ENCODE results near the gene CLIC4.
"Not testable (repeated sequence)": the region's sequence is repeated elsewhere in the genome, so short reads cannot be mapped to it uniquely, and the experiment has no call there.

The CLIC4 gene

DNA sequence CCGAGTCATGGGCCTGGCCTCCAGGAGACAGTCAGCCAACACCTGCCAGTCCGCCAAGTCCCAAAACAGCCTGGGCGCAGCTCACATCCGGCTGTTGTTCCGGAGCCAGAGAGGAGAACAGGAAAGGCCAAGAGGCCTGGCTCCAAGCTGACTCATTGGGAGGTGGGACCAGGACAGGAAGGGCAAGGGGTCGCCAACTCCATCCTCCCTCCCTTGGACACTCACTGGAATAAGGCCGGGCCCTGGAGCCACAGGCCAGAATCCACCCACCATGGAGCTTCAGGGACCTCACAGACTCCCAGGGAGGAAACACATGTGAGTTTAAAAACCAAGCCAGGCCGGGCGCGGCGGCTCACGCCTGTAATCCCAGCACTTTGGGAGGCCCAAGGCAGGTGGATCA lies 25.1 kb upstream of the CLIC4 start:
- DNase-seq: no peak

DNA sequence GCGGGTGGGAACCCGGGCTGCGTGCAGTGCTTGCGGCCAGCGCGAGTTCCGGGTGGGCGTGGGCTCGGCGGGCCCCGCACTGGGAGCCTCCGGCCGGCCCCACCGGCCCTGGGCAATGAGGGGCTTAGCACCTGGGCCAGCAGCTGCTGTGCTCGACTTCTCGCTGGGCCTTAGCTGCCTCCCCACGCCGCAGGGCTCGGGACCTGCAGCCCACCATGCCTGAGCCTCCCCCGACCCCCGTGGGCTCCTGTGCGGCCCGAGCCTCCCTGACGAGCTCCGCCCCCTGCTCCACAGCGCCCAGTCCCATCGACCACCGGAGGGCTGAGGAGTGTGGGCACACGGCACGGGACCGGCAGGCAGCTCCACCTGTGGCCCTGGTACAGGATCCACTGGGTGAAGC lies 23.7 kb upstream of the CLIC4 start:
- no peak for DNase-seq

DNA sequence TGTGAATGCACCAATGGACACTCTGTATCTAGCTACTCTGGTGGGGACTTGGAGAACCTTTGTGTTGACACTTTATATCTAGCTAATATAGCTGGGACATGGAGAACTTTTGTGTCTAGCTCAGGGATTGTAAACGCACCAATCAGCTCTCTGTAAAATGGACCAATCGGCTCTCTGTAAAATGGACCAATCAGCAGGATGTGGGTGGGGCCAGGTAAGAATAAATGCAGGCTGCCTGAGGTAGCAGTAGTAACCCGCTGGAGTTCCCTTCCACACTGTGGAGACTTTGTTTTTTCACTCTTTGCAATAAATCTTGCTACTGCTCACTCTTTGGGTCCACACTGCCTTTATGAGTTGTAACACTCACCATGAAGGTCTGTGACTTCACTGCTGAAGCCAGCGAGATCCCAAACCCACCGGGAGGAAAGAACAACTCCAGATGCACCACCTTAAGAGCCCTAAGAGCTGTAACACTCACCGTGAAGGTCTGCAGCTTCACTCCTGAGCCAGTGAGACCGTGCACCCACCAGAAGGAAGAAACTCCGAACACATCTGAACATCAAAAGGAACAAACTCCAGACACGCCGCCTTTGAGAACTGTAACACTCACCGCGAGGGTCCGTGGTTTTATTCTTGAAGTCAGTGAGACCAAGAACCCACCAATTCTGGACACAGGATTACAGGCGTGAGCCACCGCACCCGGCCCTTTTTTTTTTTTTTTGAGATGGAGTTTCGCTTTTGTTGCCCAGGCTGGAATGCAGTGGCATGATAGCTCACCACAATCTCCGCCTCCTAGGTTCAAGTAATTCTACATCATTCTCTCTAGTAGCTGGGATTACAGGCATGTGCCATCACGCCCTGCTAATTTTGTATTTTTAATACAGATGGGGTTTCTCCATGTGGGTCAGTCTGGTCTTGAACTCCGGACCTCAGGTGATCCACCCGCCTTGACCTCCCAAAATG lies 22.9 kb upstream of the CLIC4 start:
- not testable (repeated sequence) for DNase-seq

DNA sequence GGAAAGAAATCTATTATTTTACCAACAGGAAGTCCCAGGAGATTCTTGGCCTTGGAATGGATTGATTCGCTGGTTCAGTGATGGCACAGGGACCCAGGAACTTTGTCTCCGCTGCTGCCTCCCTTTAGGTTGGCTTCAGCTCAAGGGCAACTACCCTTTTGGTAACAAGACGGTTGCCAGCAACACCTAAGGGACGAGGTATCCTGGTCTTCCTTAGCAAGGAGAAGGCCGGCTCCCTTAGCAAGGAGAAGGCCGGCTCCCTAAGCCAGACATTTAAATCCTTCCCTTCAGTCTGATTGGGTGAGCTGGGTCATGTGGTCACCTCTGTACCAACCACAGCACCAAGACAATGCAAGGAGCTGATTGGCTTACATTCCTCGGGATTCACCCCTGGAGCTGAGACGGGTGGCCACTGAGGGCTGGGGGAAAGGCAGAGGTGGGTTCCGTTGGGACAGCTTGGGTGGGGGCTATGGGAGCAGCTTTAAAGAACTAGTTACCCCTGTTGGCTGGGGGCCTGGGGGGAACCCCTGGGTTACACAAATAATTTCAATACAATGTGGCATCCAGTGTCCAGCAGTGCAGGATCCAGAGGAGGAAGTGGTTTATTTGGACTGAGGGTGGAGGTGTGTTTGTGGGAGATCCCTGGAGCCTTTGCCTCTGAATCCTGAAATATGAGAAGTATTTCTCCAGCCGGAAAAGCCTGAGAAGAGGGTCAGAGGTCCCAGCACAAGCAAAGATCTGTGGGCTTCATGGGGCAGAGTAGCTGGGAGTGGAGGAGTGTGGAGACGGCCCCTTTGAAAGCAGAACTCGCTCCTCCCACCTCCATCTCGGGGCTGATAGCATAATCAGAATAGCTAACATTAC lies 20.7 kb upstream of the CLIC4 start:
- no peak for DNase-seq

DNA sequence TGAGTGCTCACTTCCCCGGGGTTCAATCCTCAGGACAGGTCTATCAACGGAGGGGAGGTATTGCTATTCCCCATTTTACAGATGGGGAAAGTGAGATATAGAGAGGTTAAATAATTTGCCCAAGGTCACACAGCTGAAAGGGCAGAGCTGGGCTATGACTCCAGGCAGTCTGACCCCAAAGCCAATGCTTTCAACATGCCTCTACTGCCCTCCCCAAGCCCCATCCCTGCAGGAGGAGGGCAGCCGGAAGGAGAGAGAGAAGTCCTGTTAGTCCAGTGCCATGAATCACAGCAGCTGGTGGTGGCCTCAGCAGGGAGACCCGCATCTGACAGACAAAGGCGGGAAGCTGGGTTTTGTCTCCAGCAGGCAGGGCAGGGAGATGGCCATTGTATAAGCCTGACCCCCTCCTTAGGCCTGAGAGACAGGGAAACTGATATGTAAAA lies 20.0 kb upstream of the CLIC4 start:
- no peak for DNase-seq

DNA sequence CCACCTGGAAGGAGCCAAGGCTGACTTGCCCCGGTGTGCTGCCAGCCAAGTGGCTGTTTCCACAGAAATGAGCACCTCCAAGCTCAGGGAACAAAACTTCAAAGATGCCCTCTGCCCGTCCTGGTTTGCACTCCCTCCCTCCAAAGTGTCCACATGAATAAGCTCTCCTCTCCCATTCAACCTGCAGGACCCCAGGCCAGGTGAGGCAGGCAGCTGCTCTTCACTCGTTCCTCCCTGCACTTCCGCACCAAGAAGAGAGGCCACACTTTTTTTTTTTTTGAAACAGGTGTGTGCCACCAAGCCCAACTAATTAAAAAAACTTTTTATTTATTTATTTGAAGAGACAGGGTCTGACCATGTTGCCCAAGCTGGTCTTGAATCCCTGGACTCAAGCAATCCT lies 18.5 kb upstream of the CLIC4 start:
- no peak for DNase-seq

DNA sequence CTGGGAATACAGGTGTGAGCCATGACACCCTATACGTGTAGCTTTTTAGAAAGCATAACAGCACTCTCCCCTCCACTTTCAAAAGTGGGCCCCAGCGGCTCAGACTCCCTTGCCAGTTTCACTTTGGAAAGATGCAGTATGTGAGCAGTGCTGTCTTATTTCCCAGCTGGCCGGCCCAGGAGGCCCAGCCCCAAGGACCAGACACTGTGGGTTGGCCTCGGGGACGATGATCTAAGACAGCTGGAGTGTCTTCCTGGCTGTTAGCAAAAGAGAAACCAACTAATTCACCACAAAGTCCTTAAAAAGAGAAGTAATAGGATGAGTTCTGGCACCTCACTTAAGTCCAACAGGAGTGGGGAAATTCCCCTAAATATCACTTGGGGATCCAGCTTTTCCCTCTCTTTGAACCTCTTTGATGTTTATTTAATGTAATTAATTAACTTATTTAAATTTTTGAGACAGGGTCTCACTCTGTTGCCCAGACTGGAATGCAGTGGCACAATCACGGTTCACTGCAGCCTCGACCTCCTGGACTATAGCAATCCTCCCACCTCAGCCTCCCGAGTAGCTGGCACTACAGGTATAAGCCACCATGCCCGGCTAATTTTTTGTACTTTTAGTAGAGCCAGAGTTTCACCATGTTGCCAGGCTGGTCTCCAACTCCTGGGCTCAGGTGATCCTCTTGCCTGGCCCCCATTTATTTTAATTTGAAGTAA lies 17.6 kb upstream of the CLIC4 start:
- peak; percentile 56 for DNase-seq

DNA sequence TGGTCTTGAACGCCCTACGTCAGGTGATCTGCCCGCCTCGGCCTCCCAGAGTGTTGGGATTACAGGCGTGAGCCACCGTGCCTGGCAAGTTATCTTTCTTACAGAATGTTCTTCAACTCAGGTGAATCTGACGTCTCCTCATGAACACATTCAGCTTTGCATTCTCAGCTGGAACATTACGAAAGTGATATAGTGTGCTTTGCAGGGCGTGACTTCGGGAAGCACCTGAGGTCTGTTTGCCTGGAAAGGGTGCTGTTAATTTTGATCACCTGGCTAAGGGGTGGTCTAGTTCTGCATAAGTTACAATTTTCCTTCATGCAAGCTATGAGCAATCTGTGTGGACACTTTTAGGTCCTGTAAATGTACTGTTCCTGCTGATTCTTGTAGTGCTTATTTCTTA lies 16.3 kb upstream of the CLIC4 start:
- no peak for DNase-seq

DNA sequence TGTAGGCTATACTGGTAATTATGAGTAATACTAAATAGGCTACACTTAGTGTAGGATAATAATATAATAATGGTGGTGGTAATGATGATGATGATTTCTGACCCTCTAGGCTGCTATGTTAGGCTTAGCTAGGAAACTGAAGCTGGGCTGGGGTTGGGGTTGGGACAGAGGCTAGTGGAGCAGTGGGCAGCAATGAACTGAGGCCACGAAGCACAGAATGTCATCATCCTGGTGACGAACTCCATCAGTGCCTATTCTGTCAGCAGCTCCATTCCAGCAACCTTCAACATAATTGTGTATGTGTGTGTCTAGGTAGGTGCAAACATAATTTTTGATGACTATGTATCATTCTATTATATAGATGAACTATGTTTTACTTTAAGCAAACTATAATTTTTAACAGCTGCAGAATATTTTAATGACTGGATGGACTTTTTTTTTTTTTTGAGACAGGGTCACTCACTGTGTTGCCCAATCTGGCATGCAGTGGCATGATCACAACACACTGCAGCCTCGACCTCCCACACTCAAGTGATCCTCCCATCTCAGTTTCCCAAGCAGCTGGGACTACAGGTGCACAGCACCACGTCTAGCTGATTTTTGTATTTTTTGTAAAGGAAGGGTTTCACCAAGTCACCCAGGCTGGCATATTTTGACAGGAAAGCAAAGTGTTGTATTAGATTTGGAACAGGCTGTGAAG lies 12.9 kb upstream of the CLIC4 start:
- DNase-seq: no peak

DNA sequence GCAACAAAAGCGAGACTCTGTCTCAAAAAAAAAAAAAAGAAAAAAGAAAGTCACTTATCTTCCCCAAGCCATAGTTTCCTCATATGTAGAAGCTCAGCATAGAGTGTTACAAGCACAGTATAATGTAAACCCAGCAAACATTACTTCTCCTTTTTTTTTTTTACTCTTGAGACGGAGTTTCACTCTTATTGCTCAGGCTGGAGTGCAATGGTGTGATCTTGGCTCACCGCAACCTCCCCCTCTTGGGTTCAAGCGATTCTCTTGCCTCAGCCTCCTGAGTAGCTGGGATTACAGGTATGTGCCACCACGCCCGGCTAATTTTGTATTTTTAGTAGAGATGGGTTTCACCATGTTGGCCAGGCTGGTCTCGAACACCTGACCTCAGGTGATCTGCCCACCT lies 11.9 kb upstream of the CLIC4 start:
- peak; percentile 79 for DNase-seq

DNA sequence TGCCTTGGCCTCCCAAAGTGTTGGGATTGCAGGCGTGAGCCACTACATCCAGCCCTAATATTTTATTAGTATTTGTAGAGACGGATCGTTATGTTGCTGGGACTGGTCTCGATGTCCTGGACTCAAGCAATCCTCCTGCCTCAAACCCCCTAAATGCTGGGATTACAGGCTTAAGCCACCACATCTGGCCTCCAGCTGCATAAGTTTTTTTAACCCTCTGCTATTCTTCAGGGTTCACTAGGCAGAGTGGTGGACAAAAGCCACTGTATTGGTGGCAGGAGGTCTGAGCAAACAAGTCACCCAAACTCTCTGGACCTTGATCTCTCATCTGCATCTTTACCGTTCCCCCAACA lies 10.1 kb upstream of the CLIC4 start:
- DNase-seq: no peak

DNA sequence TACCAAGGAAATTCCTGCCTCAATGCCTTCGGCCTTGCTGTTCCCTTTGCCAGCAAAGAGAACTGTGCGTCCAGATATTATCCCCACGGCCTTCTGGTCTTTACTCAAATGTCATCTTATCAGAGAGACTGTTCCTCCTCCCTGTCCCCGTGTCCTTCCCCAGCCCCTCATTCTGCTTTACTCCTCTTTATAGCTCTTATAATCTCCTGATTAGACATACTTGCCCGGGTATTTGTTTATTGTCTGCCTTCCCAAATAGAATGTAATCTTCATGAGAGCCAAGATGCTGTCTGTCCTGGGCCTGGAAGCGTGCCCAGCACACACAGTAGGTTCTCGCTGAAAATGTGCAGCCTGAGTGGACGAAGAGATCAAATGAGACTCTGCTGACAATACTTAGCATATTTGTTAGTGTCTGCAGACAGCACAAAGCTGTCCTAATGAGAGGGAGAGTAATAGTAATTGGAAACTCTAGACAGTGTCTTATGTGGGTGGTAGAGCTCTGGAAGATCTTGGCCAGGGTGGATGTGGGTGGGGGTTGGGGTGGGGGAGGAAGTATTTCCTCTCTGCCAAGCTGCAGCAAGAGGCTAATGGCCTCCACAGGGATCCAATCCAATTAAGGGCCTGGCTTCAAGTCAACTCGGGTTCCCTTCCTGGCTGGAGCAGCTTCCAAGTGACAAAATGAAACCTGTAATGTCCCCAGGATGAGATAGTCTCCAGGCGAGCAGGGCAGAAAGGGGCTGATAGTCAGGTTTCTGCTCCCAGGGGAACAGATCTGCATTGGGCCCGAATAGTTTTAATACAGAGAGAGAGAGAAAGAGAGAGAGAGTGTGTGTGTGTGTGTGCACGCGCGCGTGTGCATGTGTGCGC lies 9.5 kb upstream of the CLIC4 start:
- no peak for DNase-seq

DNA sequence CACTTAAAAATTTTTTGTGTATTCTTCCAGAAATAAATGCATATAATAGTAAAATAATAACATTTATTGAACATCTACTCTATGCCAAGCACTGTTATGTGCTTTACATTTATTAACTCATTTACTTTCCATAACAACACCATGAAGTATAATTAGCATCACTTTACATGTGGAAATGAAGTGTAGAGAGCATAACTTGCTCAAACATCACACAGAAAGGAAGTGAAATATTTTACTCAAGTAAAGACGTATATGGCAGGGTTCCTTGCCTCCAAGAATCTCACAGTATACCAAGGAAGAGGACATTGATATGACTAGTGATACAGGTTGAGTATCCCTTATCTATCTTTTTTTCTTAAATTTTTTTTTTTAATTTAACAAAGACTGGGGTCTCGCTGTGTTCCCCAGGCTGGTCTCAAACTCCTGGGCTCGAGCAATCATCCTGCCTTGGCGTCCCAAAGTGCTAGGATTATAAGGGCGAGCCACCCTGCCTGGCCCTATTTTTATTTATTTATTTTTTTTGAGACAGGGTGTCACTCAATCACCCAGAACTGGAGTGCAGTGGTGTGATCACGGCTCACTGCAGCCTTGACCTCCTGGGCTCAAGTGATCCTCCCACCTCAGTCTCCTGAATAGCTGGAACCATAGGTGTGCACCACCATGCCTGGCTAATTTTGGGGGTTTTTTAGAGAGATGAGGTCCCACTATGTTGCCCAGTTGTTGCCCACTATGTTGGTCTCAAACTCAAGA lies 7.7 kb upstream of the CLIC4 start:
- DNase-seq: no peak

DNA sequence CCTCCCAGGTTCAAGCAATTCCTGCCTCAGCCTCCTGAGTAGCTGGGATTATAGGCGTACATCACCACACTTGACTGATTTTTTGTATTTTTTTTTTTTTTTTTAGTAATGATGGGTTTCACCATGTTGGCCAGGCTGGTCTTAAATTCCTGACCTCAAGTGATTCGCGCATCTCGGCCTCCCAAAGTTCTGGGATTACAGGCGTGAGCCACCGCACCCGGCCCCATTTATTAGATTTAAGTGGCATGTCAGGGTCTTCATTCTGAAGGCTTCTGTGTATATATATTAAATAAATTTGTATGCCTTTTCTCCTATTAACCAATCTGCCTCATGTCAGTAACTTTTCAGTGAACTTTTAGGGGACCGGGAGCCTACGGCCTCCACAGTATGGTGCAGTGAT lies 6.0 kb upstream of the CLIC4 start:
- no peak for DNase-seq

DNA sequence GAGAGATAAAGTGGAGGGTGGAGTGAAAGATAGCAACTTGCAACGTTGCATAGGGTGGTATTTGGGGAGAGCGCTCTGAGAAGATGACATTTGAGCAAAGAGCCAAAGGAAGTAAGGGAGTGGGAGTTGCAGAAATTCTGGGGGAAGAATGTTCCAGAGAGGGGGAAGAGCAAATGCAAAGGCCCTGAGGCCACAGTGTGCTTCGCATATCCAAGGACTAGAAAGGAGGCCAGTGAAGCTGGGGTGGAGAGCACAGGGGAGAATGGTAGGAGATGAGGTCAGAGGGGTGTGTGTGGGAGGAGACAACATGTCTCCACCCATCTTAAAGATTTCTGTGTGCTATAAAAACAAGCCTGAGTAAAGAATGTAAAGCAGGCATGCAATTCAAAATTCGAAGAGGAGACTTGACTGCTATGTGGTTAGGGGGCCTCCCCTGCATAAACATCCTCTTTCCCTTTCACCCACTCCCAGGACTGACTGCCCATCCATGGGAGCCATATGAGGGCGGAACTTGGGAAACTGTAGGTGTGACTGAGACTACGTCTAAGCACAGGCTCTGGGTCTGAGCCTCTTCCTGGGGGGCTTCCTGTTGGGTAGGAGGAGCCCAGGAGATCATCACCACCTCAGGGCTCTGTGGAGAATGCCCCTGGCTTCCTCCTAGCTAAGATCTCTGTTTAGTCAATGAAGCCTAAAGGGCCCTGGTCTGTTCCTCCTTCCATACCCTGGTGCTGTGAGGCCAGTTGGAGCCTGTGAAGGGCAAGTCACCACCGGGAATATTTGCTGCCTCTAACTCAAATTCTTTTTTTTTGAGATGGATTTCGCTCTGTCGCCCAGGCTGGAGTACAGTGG lies 2.9 kb upstream of the CLIC4 start:
- DNase-seq: no peak

DNA sequence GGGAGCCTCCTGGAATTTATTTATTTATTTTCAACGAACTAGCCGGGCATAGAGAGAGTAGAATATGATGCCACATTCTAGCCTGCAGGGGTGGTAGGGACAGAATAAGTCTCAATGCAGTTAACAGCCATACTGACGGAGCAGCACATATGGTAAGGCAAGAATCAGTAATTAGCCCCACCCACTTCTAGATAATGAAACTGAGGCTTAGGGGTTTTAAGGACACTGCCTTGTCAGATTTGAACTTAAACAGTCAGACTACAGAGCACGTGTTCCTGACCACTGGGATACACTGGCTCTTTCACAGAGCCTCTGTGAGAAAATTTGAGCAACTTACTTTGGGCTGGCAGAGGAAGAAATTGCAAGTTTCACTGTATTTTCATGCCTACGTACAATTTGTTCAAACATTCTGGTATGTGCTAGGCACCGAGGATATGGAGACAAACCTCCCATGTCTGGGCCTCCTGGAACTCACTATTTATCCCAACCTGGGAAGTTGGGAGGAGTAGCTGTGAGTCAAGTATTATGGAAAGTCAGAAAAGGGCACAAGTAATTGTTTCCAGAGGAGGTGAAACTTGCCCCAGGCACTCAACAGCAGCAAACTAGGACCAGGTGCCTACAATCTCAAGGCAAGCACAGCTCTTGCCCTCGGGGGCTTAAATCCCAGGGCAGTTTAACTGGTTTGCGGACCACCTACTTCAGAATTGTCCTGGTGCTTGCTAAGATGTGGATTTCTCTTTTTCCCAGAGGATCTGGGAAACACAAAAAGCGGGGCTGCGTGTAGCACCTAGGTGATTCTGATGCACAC lies 1.6 kb upstream of the CLIC4 start:
- no peak for DNase-seq

DNA sequence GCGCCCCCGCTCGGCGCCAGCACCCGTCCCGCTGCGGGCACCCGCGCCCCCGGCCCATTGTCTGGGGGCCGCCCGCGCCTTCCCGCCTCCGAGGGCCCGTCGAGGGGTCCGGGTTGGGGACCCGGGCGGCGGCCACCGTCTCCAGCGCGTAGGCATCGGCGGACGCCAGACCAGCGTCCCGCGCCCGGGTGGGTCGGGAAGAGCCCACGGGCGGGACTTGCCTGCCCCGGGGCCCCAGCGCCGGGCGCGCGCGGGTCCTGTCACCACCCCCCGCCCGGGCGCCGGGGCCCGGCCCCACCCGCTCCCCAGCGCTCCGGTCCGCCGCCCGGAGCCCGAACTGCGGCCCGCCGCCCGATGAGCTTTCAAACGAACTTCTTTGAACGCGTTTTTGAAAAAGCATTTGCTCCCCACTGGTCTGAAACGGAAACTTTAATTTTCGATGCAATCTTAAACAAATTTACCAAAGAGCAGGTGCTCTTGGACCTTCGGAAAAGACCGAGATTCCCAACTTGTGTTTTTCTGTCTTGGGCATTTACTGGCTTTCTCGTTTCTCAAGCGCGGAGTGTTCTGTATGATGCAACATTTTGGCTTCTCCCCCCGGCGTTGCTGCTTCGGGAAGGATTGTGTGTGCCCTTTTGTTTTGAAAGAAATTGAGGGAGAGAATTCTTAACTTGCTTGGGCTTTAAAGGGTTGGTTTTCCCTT lies 615 bp downstream of the CLIC4 start:
- DNase-seq: peak; percentile 40
